CD4-positive, alpha-beta T cell treated with Interleukin-17A for 4 hours (primary cell): Measurements from ENCODE around the gene VDAC1.
"Not testable (repeated sequence)": the region's sequence is repeated elsewhere in the genome, so short reads cannot be mapped to it uniquely, and the experiment has no call there.

Experiments used
- DNase-seq: peaks from one replicate; pipeline ENCODE4 v3.0.0-alpha.2; 2020; ENCODE audit warnings: mixed read lengths

The VDAC1 gene

DNA sequence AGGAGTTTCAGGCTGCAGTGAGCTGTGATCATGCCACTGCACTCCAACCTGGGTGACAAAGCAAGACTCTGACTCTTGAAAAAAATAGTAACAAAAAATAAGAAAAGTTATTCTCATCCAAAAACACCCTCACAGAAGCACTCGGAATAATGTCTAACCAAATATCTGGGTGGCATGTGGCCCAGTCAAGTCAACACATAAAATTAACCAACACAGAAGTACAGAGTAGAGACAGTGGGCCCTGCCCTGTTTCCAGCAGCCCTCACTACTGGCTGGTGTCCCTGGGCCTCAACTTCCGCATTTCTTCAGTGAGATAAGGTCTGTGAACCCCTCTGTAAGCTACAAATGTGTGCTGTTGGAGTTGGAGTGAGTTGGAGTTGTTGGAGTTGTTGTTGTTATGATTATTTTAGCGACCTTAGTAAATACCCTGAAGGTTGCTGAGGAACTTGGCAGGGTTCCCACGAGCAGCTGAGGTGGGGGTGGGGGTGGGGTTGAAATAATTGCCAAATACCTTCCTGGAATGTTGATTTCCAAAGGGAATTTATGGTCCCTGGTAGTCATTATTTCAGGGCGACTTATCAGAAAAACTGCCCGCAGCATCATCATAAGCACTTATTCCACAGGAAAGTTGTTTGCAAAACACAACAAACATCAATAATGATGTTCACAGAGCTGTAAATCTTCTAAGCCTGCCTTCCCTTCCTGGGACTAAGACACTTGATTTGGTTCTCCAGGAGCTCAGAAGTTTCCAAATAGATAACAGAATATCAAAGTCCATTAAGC is 66.5 kb downstream of the VDAC1 start:
- no peak for DNase-seq

- not testable (repeated sequence) for DNase-seq
Measured at GRCh38 chr5:133937628-133938027, 67.1 kb downstream of the VDAC1 start.

GRCh38 chr5:133936651-133937015 is 68.1 kb downstream of the VDAC1 start:
- DNase-seq: no peak

GRCh38 chr5:133935991-133936650 is 68.7 kb downstream of the VDAC1 start:
- DNase-seq: not testable (repeated sequence)

DNA sequence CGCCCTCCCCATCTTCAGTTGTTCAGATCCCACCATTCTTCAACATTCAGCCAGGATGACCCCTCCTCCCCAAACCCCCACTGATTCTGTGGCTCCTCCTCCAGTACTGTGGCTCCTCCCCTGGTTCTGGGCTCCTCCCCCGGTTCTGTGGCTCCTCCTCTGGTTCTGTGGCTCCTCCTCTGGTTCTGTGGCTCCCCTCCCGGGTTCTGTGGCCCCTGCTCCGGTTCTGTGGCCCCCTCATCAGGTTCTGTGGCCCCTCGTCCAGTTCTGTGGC is 69.2 kb downstream of the VDAC1 start:
- no peak for DNase-seq

DNA sequence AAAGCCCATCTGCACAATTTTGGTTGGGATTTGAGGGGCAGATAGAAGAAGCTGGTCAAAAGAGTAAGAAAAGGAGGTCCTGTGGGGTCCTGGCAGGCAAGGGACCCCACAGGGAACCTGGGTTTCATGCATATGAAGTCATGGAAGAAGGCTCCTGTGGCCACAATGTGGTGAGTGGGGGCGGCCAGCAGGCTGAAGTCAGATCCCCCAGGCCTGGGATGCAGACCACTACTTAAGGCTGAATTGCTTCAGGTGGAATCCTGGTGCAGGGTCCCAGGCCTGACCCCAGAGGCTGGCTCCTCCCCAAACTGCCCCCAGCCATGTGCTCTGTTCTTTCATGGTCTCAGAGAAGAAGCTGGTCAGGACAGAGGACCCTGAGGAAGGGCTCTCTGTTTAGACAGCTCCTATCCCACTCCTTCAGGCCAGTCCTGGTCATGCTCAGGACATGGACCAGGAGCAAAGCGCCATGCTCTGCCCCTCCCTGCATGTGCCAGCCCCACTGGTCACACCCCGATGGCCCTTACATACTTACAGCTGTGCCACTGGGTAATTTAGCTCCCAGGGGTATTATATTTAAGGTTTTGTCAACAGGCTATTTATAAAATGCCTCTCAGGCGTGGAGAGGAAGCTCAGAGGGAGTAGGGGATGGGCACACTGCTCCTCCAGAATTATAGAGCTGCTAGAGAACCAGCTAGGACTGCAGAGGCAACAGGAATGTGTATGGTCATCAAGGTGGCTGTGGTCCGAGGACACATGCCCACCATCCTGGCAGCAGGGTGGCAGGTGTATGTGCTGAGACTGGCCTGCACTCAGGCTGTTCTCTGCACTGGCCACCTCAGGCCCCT is 69.7 kb downstream of the VDAC1 start:
- no peak for DNase-seq

DNA sequence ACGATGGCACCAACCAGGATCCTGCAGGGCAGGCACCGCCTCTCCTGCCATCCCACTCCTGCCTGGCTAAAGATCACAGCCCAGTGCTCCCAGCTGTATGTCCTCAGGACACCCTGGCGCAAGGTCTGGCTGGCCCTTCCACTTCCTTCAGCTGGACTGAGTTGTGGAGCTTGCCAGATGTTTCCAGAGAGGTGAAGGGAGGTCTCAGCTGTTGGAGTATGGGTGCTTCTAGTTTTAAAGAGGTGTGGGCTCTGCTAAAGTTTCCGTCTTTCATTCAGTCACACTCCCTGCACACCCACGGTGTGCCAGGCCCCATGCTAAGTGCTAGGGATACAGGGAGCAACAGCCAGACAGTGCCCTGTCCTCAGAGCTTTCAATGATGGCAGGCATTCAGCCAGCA is 70.5 kb downstream of the VDAC1 start:
- no peak for DNase-seq

- no peak for DNase-seq
Measured at GRCh38 chr5:133933670-133934295, 71.0 kb downstream of the VDAC1 start.

DNA sequence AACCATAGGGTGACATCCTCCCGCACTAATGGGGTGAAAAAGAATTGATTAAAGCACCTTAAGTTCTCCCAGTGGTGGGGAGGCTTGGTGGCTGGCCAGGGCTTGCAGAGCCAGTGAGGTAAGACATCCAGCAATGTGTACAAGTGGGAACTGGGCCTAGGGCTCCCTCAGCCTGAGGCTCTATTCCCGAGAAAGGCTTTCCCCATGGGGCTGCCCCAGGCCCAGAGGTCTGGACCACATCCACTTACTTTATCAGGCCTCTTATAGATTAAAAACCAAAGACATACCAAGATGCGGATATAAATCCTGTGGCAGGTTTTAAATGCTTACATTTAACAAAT is 71.6 kb downstream of the VDAC1 start:
- no peak for DNase-seq

DNA sequence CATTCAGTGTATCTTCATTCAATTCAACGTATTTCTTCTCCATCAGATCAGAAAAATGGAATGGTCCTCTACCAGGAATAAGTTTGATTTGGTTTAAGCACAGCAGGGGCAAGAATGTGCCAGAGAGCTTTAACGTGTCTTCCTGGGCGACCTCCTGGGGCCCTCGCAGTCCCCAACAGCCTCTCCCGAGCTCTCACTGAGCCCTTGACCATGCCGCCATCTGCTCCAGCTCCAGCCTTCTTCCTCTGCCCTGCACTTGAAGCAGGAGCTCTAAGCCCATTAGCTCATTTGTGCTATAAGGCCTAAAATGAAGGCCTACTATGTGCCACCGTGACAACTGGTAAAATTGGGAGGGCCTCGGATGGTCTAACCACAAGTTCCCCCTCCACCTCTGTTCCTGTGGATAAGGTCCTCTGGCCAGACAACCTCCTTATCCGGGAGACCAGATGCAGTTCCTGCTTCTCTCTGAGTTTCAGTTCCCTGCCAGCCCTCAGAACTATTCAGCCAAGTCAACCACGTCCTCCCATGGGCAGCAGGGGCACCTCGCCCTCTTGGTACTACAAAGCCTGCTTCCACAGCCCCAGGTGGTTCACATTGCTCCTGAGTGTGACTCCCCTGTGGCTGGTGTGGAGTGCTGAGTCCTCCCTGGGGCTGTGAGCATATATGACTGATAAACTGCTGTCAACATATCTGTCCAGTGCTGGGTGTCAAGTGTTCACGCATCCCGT is 72.2 kb downstream of the VDAC1 start:
- no peak for DNase-seq

DNA sequence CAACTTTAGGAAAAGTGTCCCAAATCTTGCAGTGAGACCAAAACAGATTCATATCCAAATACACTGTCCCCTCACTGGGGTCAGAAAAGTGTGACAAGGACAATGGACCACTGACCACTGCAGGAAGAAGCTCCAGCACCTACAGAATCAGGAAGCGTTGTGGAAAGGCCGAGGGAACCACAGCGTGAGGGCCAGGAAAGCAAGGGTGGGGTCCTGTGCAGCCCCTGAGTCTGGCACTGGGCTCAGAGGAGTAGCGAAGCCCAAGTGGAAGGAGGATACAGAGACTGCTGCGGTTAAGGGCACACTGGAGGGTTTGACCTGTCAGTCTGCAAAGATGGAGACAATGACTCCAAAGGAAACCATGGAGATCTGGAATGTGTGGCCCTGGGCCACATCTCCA is 73.2 kb downstream of the VDAC1 start:
- DNase-seq: no peak

- DNase-seq: no peak
Measured at GRCh38 chr5:133930813-133931090, 74.0 kb downstream of the VDAC1 start.

DNA sequence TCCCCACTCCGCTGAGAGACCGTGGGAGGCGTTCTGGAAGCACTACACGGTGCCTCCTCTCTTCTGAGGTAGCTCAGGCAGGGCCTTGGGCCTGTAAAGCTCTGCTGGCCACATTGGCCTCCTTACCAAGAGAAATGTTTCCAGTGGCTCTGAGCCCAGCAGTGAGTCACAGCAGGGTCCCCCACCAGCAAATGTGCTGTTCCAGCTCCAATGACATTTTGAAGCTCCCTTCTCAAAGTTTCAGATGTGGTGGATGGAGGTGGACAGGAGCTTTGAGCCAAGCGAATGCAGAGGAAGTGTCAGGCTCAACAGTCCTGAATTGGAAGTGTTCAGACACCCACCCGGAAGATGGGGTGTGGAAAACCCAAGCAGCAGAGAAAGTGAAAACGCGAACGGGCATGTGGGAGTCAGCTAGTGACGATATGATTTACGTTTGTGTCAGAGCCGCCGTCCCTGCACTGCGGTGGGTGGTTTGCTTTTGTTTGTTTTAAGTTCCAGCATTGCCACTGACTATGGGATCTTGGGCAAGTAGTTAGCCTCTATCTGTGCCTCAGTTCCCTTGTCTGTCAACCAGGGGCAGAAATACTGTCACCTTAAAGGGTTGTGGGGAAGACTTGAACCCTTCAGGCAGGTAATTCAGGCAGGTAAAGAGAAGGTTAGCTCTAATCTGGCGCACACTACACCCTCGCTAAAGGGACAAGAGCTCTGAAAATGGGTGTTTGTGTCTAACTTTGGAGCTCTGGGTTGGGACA is 74.5 kb downstream of the VDAC1 start:
- DNase-seq: peak; percentile 66

DNA sequence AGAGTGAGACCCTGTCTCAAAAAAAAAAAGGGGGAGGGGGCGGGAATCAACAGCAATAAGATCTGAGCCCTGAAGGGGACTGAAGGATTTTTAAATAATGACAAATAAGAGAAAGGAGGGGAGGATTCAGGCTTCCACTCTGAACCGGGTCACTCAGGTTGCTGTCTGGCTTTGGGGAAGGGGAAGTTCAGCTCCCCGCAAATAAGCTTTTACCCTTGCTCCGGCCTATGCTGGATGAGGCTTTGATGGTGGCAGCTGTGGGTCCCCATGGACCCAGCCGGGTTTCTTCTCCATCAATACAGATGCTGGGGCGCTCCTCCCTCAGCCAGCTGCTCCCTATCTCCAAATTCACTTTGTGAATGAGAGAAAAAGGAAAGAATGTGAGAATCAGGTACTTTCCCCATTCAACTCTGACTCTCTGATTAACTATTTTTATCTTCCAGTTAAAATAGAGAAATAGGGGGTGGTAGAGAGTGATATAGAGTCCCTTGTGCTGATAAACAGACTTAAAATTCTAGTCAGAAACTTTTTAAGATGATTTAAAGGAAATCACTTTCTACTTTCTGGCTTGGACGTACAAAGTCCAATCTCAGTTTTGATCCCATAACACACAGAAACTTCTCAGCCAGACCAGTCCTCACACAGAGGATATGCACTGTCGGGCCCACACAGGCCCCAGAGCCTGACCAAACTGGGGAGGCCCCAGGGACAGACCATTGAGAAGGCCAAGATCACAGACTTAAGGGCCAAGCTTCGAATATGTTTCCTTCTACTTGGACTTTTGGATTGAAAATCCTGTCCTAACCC is 76.0 kb downstream of the VDAC1 start:
- no peak for DNase-seq

- no peak for DNase-seq
Measured at GRCh38 chr5:133927300-133928180, 77.2 kb downstream of the VDAC1 start.

DNA sequence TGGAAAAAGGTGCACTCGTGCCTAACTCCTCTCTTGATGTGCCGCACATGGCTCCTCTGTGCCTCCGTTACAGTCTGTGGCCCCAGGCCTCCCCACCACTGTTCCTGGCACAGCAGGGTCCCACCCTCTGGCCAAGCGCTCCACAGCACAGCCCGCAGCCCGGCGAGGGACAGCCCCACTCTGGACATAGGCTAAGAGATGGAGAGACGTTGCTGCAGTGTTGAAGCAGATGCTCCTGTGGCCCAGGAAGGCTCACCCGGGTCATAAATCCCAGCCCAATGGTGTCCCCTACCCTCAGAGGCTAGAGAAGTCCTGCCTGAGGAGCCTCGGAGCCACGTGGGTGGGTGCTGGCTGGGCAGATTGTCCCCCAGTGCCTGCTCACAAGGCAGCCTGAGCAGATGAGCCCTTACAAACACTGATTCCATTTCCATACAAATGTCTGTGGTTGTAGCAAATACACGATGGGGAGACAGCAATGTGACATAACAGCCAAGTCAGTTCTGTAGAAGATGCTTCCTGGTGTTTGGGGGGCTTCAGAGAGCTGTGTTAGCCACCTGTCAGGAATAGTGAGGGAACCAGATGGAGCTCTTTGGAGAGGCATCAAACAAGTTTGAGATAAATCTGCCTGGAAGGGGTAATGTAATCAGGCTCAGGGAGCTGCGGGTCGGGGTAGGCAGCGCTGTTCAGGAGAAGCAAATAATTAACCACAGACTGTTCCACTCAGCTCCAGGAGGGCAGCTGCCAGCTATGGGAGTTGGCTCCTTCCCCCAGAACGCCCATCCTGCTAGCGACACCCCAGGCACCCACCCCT is 78.1 kb downstream of the VDAC1 start:
- DNase-seq: no peak

DNA sequence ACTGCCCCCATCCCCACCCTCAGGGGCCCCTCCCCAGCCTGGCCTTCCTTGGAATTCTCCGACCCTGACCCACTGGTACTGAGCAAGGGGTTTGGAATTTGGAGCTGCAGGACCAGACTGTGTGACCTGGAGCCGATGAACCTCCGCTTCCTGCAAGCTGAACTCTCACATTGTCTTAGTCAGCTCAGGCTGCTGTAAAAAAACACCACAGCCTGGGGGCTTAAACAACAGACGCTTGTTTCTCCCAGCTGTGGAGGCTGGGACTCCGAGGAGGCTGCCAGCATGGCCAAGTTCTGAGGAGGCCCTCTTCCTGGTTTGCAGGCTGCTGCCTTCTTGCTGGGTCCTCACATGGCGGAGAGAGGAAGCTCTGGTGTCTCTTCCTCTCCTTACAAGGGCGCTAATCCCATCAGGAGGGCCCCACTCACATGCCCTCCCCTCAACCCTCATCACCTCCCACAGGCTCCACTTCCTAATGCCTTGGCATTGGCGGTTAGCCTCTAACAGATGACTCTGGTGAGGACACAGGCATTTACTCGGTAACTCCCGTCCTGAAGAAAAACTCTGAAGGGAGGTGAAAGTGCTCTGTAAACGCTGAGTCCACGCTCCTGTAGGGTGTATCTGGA is 78.8 kb downstream of the VDAC1 start:
- DNase-seq: no peak

- DNase-seq: no peak
Measured at GRCh38 chr5:133925269-133925668, 79.5 kb downstream of the VDAC1 start.
